H9 (cell line): Measurements from ENCODE around the gene KDM4D. TPM values are rescaled to one million over a fixed set of nuclear protein-coding genes. Genes with fewer than 3 reads are reported as not detected.

ENCODE experiments used
- DNase-seq: peaks from one replicate; pipeline ENCODE4 v3.0.0-alpha.2; 2017
- H2AFZ ChIP-seq: one replicate; pipeline ENCODE4 v1.6.1; 2013; ENCODE audit warnings: mild to moderate bottlenecking, low read length, control low read depth, moderate library complexity
- H2AK5ac ChIP-seq: 2 replicates; pipeline ENCODE4 v1.6.1; 2013; ENCODE audit warnings: low read length, control low read depth, mixed read lengths; ENCODE audit not compliant: insufficient read length
- H2BK120ac ChIP-seq: one replicate; pipeline ENCODE4 v1.6.1; 2013; ENCODE audit warnings: low read depth, mild to moderate bottlenecking, low read length, control low read depth, inconsistent platforms; ENCODE audit not compliant: poor library complexity, severe bottlenecking
- H2BK12ac ChIP-seq: 2 replicates; pipeline ENCODE4 v1.6.1; 2013; ENCODE audit warnings: low read length, control low read depth, mixed read lengths, low read depth; ENCODE audit not compliant: insufficient read length
- H2BK15ac ChIP-seq: 2 replicates; pipeline ENCODE4 v1.6.1; 2013; ENCODE audit warnings: low read depth, low read length, control low read depth
- H2BK20ac ChIP-seq: one replicate; pipeline ENCODE4 v1.6.1; 2013; ENCODE audit warnings: low read depth, mild to moderate bottlenecking, low read length, control low read depth, inconsistent platforms; ENCODE audit not compliant: poor library complexity, severe bottlenecking
- H2BK5ac ChIP-seq: 2 replicates; pipeline ENCODE4 v1.6.1; 2013; ENCODE audit warnings: low read length, control low read depth, mixed read lengths; ENCODE audit not compliant: insufficient read length
- H3K14ac ChIP-seq: 2 replicates; pipeline ENCODE4 v1.6.1; 2013; ENCODE audit warnings: low read length, control low read depth; ENCODE audit not compliant: insufficient read depth
- H3K18ac ChIP-seq: 2 replicates; pipeline ENCODE4 v1.6.1; 2013; ENCODE audit warnings: low read depth, mild to moderate bottlenecking, mixed read lengths, low read length, control low read depth; ENCODE audit not compliant: insufficient read length
- H3K23ac ChIP-seq: 2 replicates; pipeline ENCODE4 v1.6.1; 2013; ENCODE audit warnings: low read length, control low read depth, mixed read lengths, low read depth; ENCODE audit not compliant: insufficient read length
- H3K23me2 ChIP-seq: 2 replicates; pipeline ENCODE4 v1.6.1; 2013; ENCODE audit warnings: low read depth, mild to moderate bottlenecking, mixed read lengths, low read length, control low read depth; ENCODE audit not compliant: insufficient read length, poor library complexity, severe bottlenecking
- H3K27ac ChIP-seq: 2 replicates; pipeline ENCODE4 v1.5.1; 2013; ENCODE audit warnings: low read length, control low read depth, mixed read lengths, low read depth; ENCODE audit not compliant: insufficient read length
- H3K27me3 ChIP-seq: 2 replicates; pipeline ENCODE4 v1.6.1; 2013; ENCODE audit warnings: low read length, control low read depth, inconsistent platforms; ENCODE audit not compliant: insufficient read depth
- H3K4ac ChIP-seq: 2 replicates; pipeline ENCODE4 v1.6.1; 2013; ENCODE audit warnings: low read depth, mild to moderate bottlenecking, control low read depth, inconsistent platforms, low read length, moderate library complexity
- H3K4me1 ChIP-seq: 2 replicates; pipeline ENCODE4 v1.6.1; 2013; ENCODE audit warnings: low read length, control low read depth, inconsistent platforms; ENCODE audit not compliant: insufficient read depth
- H3K4me2 ChIP-seq: 2 replicates; pipeline ENCODE4 v1.6.1; 2013; ENCODE audit warnings: low read length, control low read depth, mixed read lengths; ENCODE audit not compliant: insufficient read length, insufficient read depth
- H3K56ac ChIP-seq: 2 replicates; pipeline ENCODE4 v1.6.1; 2013; ENCODE audit warnings: low read depth, mild to moderate bottlenecking, mixed read lengths, low read length, control low read depth; ENCODE audit not compliant: insufficient read length
- H3K79me1 ChIP-seq: 2 replicates; pipeline ENCODE4 v1.6.1; 2013; ENCODE audit warnings: low read depth, mild to moderate bottlenecking, moderate library complexity, low read length, control low read depth, inconsistent platforms; ENCODE audit not compliant: insufficient read depth, poor library complexity, severe bottlenecking
- H3K79me2 ChIP-seq: 2 replicates; pipeline ENCODE4 v1.6.1; 2013; ENCODE audit warnings: low read length, control low read depth, inconsistent platforms; ENCODE audit not compliant: insufficient read depth
- H3K9ac ChIP-seq: 2 replicates; pipeline ENCODE4 v1.6.1; 2013; ENCODE audit warnings: low read length, control low read depth, mixed read lengths; ENCODE audit not compliant: insufficient read length; ENCODE audit errors: extremely low read depth
- H3K9me3 ChIP-seq: one replicate; pipeline ENCODE4 v1.6.1; 2013; ENCODE audit warnings: low read depth, low read length, inconsistent platforms; ENCODE audit not compliant: control insufficient read depth
- H3T11ph ChIP-seq: one replicate; pipeline ENCODE4 v1.6.1; 2013; ENCODE audit warnings: mild to moderate bottlenecking, low read length, control low read depth, inconsistent platforms
- H4K20me1 ChIP-seq: one replicate; pipeline ENCODE4 v1.6.1; 2013; ENCODE audit not compliant: control insufficient read depth, insufficient read length, insufficient read depth
- H4K5ac ChIP-seq: 2 replicates; pipeline ENCODE4 v1.6.1; 2013; ENCODE audit warnings: low read depth, mild to moderate bottlenecking, mixed read lengths, low read length, control low read depth; ENCODE audit not compliant: insufficient read length
- H4K8ac ChIP-seq: replicated peaks from 2 replicates; pipeline ENCODE4 v1.6.1; 2013; ENCODE audit warnings: low read length, control low read depth, mixed read lengths, low read depth; ENCODE audit not compliant: insufficient read length
- H4K91ac ChIP-seq: 2 replicates; pipeline ENCODE4 v1.6.1; 2013; ENCODE audit warnings: low read depth, mild to moderate bottlenecking, moderate library complexity, mixed read lengths, low read length, control low read depth; ENCODE audit not compliant: insufficient read length
- H3K27ac Mint-ChIP-seq, 3 experiments: 2 replicates in 2 of 3; 3 replicates in 1 of 3; pipeline ENCODE4 v1.8.0; 2020 to 2021; ENCODE audit warnings: mixed read lengths in 3 of 3, mild to moderate bottlenecking in 1 of 3, moderate library complexity in 1 of 3
- H3K27me3 Mint-ChIP-seq: 2 replicates; pipeline ENCODE4 v1.8.0; 2021; ENCODE audit warnings: low read depth, mild to moderate bottlenecking, moderate library complexity, mixed read lengths
- H3K36me3 Mint-ChIP-seq, 3 experiments: 2 replicates in 2 of 3; 3 replicates in 1 of 3; pipeline ENCODE4 v1.8.0; 2020 to 2021; ENCODE audit warnings: low read depth in 3 of 3, mixed read lengths in 3 of 3; ENCODE audit not compliant: insufficient read depth in 1 of 3
- H3K4me1 Mint-ChIP-seq, 2 experiments: 2 replicates each; pipeline ENCODE4 v1.8.0; 2020; ENCODE audit warnings: mixed read lengths in 2 of 2
- H3K4me3 Mint-ChIP-seq, 2 experiments: 2 replicates in 1 of 2; 3 replicates in 1 of 2; pipeline ENCODE4 v1.8.0; 2020 to 2021; ENCODE audit warnings: mild to moderate bottlenecking in 2 of 2, mixed read lengths in 2 of 2, moderate library complexity in 1 of 2
- H3K9me3 Mint-ChIP-seq, 2 experiments: 2 replicates in 1 of 2; 3 replicates in 1 of 2; pipeline ENCODE4 v1.8.0; 2020; ENCODE audit warnings: mild to moderate bottlenecking in 2 of 2, mixed read lengths in 2 of 2, moderate library complexity in 1 of 2
- CTCF ChIP-seq: fragments of 200-600 bp; sonication (generic); conservative IDR thresholded peaks from 3 replicates; pipeline ENCODE4 v1.8.0; 2021; ENCODE audit warnings: antibody characterized with exemption, mild to moderate bottlenecking
- WGBS: extraction: QIAGEN DNeasy Blood & Tissue Kit; methylation state at CpG from one replicate; pipeline ENCODE4 v1.1.7; 2013; ENCODE audit warnings: missing lambda C conversion rate, low lambda C conversion rate, mixed read lengths; ENCODE audit not compliant: insufficient read length; ENCODE audit errors: extremely low coverage; 5-methylcytosine and 5-hydroxymethylcytosine counted together
- total RNA-seq: library from RNA; stranded (reverse); gene quantifications from 2 replicates; pipeline ENCODE4 v1.2.1, GENCODE V29; 2021

Gene KDM4D
- total RNA-seq, 1 experiment from 2014 or later: 1.9 TPM

GRCh38 chr11:94964934-94965333 is 8.6 kb upstream of the KDM4D start:
- no peak overlapping the region for H2BK15ac ChIP-seq
- H3K9me3 Mint-ChIP-seq: no peaks in the 10 kb centered on the region
- H3K36me3 Mint-ChIP-seq: peaks cover 31 to 77% (median 65%) of the 10 kb centered on the region in 3 experiments
- no peak overlapping the region for H3K14ac ChIP-seq
- no peak overlapping the region for H3T11ph ChIP-seq
- no peak overlapping the region for H3K18ac ChIP-seq
- no peak for TF ChIP-seq CTCF
- no peaks in the 10 kb centered on the region for H4K20me1 ChIP-seq
- no peaks in the 10 kb centered on the region for H3K79me1 ChIP-seq
- H3K27ac ChIP-seq: no peak overlapping the region
- H3K27ac Mint-ChIP-seq: no peak overlapping the region
- WGBS: no CpG with 5 or more reads among the region's 4 CpGs
- no peaks in the 10 kb centered on the region for H3K27me3 Mint-ChIP-seq
- H2BK5ac ChIP-seq: no peak overlapping the region
- no peak overlapping the region for H3K56ac ChIP-seq
- H3K4ac ChIP-seq: no peak overlapping the region
- H2BK20ac ChIP-seq: no peak overlapping the region
- no peak overlapping the region for H3K4me3 Mint-ChIP-seq
- no peaks in the 10 kb centered on the region for H3K9me3 ChIP-seq
- no peak overlapping the region for H4K5ac ChIP-seq
- H3K4me2 ChIP-seq: no peak overlapping the region
- no peak overlapping the region for H2BK120ac ChIP-seq
- no peak for DNase-seq
- no peaks in the 10 kb centered on the region for H3K4me1 ChIP-seq
- no peak overlapping the region for H4K8ac ChIP-seq
- H3K79me2 ChIP-seq: no peaks in the 10 kb centered on the region
- no peak overlapping the region for H2AK5ac ChIP-seq
- H3K23ac ChIP-seq: no peak overlapping the region
- no peak overlapping the region for H2BK12ac ChIP-seq
- no peak overlapping the region for H2AFZ ChIP-seq
- no peaks in the 10 kb centered on the region for H3K27me3 ChIP-seq
- no peak overlapping the region for H3K9ac ChIP-seq
- no peaks in the 10 kb centered on the region for H3K4me1 Mint-ChIP-seq
- no peak overlapping the region for H4K91ac ChIP-seq
- H3K23me2 ChIP-seq: no peaks in the 10 kb centered on the region
